SU-DHL-6 (cell line): ENCODE measurements around the gene ATPAF1.
"Not testable (repeated sequence)": the region's sequence is repeated elsewhere in the genome, so short reads cannot be mapped to it uniquely, and the experiment has no call there.

Source experiments
- EZH2phosphoT487 ChIP-seq: fragments of 200-600 bp; sonication (generic), shearing (Covaris generic); conservative IDR thresholded peaks from 2 replicates; pipeline ENCODE4 v1.6.1; 2018; ENCODE audit warnings: mild to moderate bottlenecking, antibody characterized with exemption, low read length, moderate library complexity, mixed read lengths
- TF ChIP-seq, protein P1 (sequence below): fragments of 200-600 bp; sonication (generic); IDR thresholded peaks from one replicate; pipeline ENCODE4 v1.5.1; 2017; ENCODE audit warnings: antibody characterized with exemption, mild to moderate bottlenecking, low read length, moderate library complexity; ENCODE audit not compliant: insufficient read depth, poor library complexity, severe bottlenecking

DNA sequence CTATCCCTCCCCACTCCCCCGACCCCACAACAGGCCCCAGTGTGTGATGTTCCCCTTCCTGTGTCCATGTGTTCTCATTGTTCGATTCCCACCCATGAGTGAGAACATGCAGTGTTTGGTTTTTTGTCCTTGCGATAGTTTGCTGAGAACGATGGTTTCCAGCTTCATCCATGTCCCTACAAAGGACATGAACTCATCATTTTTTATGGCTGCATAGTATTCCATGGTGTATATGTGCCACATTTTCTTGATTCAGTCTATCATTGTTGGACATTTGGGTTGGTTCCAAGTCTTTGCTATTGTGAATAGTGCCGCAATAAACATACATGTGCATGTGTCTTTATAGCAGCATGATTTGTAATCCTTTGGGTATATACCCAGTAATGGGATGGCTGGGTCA is 5.2 kb downstream of the ATPAF1 start:
- TF ChIP-seq, protein P1, sequence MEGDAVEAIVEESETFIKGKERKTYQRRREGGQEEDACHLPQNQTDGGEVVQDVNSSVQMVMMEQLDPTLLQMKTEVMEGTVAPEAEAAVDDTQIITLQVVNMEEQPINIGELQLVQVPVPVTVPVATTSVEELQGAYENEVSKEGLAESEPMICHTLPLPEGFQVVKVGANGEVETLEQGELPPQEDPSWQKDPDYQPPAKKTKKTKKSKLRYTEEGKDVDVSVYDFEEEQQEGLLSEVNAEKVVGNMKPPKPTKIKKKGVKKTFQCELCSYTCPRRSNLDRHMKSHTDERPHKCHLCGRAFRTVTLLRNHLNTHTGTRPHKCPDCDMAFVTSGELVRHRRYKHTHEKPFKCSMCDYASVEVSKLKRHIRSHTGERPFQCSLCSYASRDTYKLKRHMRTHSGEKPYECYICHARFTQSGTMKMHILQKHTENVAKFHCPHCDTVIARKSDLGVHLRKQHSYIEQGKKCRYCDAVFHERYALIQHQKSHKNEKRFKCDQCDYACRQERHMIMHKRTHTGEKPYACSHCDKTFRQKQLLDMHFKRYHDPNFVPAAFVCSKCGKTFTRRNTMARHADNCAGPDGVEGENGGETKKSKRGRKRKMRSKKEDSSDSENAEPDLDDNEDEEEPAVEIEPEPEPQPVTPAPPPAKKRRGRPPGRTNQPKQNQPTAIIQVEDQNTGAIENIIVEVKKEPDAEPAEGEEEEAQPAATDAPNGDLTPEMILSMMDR = not testable (repeated sequence)
- not testable (repeated sequence) for TF ChIP-seq EZH2phosphoT487
